Thymus (tissue), 11 donors: ENCODE results near the gene ANGPTL2. TPM values are rescaled to one million over a fixed set of nuclear protein-coding genes. Genes with fewer than 3 reads are reported as not detected.

Source experiments
- DNase-seq, 9 donors: peaks; one replicate each; pipeline ENCODE4 v3.0.0-alpha.2; 2013; ENCODE audit warnings: low spot score in 9 of 9, low read depth in 6 of 9, missing footprints in 1 of 9
- H3K27ac ChIP-seq, 2 donors: one replicate each; pipeline ENCODE4 v1.5.1; 2013; ENCODE audit warnings: control low read depth in 1 of 2, low read depth in 1 of 2, low read length in 1 of 2, mild to moderate bottlenecking in 1 of 2, moderate library complexity in 1 of 2
- H3K27me3 ChIP-seq, 2 donors: one replicate each; pipeline ENCODE4 v1.5.1; 2013; ENCODE audit warnings: low read length in 1 of 2; ENCODE audit not compliant: control insufficient read depth in 2 of 2, insufficient read depth in 1 of 2
- H3K36me3 ChIP-seq, 2 donors: one replicate each; pipeline ENCODE4 v1.5.1; 2013; ENCODE audit warnings: low read length in 1 of 2, mild to moderate bottlenecking in 1 of 2, moderate library complexity in 1 of 2; ENCODE audit not compliant: control insufficient read depth in 2 of 2, insufficient read depth in 2 of 2
- H3K4me1 ChIP-seq, 2 donors: one replicate each; pipeline ENCODE4 v1.5.1; 2013; ENCODE audit warnings: low read length in 2 of 2; ENCODE audit not compliant: control insufficient read depth in 2 of 2, insufficient read depth in 2 of 2
- H3K4me3 ChIP-seq, 2 donors: one replicate each; pipeline ENCODE4 v1.5.1; 2013; ENCODE audit warnings: low read length in 2 of 2, control low read depth in 1 of 2, mild to moderate bottlenecking in 1 of 2
- H3K9me3 ChIP-seq, 2 donors: one replicate each; pipeline ENCODE4 v1.5.1; 2013; ENCODE audit warnings: low read length in 1 of 2, mild to moderate bottlenecking in 1 of 2; ENCODE audit not compliant: control insufficient read depth in 2 of 2, insufficient read depth in 1 of 2
- WGBS: extraction: QIAGEN DNeasy Blood & Tissue Kit; methylation state at CpG from one replicate; pipeline ENCODE4 v1.1.7; 2013; 5-methylcytosine and 5-hydroxymethylcytosine counted together
- polyA plus RNA-seq: library from polyadenylated mRNA; stranded (reverse); fragments of 200-250 nt; gene quantifications from one replicate; pipeline ENCODE4 v1.2.3, GENCODE V29; 2013
- total RNA-seq: library from RNA; stranded (reverse); fragments of 120-200 nt; gene quantifications from one replicate; pipeline ENCODE4 v1.2.4, GENCODE V29; 2013
- donor health status: healthy.

Gene ANGPTL2
- total and polyA plus RNA-seq, 2 donors, result 3.1 to 3.2 TPM

DNA sequence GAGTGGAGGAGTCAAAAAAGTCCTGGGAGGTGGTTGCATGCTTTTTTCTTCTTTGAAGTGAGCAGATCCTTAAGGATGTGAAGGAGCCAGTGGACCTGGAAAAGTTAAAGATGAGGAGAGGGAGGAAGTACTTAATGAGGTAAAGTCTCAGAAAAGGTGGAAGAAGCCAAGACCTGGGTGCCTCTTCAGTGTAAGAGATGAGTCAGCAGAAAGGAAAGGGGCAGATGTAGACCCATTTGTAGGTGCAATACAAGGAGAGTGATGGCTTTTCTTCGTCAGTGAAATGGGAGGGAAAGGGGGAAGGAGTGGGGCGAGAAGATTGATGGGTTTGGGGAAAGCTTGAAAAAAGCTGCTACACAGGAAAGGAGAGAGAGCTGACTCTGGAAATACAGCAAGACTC, 82.9 kb downstream of the ANGPTL2 start:
- no peaks in the 10 kb centered on the region for H3K9me3 ChIP-seq
- H3K27me3 ChIP-seq, result no peaks in the 10 kb centered on the region
- 93% methylated on average over 2 of the region's 2 CpGs for WGBS
- H3K36me3 ChIP-seq, result peaks cover 0 to 3% of the 10 kb centered on the region in 2 donors
- no peak overlapping the region for H3K4me3 ChIP-seq
- DNase-seq, result no peak
- H3K27ac ChIP-seq, result no peak overlapping the region
- H3K4me1 ChIP-seq, result peaks cover 0 to 3% of the 10 kb centered on the region in 2 donors

DNA sequence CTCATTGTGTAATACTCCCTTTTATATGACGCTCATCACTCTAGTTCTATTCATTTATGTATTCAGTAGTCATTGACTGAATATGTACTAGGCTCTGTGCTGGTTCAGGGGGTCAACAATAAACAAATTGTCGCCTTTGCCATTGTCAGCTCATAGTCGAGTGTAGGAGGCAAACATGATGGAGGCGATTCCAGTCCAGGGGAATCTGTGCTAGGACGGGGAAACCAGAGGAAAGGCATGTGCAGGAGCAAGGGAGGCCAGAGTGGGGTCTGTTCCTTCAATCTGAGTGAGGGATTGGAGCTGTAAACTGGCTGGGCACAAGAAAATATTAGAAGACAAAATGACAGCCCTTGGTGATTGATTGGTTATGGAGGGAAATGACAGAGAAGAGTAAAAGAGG, 83.9 kb downstream of the ANGPTL2 start:
- Histone ChIP-seq H3K36me3 (peaks cover 0 to 3% of the 10 kb centered on the region in 2 donors), H3K27me3 (no peaks in the 10 kb centered on the region), H3K4me3 (no peak overlapping the region), H3K27ac (no peak overlapping the region), H3K4me1 (peaks cover 0 to 3% of the 10 kb centered on the region in 2 donors), H3K9me3 (no peaks in the 10 kb centered on the region)
- 96% methylated on average over 5 of the region's 5 CpGs for WGBS
- no peak for DNase-seq

Other genes with a start within 250 kb of the ANGPTL2 start
- gene RALGPS1, start 207.9 kb downstream of the ANGPTL2 start, total RNA-seq, result 8.5 TPM
- 3.6 TPM for gene RALGPS1, start 207.9 kb downstream of the ANGPTL2 start, polyA plus RNA-seq
- 2.2 TPM for gene GARNL3, start 142.1 kb upstream of the ANGPTL2 start, total RNA-seq
- 1.5 TPM for gene GARNL3, start 142.1 kb upstream of the ANGPTL2 start, polyA plus RNA-seq